KMS-11 (cell line): ENCODE results near the gene TUB.
A peak's percentile ranks its signal among the peaks of the same experiment; 100 is the strongest.

ENCODE experiments used
- H2AFZ ChIP-seq: fragments of 200-600 bp; sonication (generic); 2 replicates; pipeline ENCODE4 v1.6.1; 2016; ENCODE audit warnings: antibody characterized with exemption, mixed run types, low read depth
- H3K27ac ChIP-seq: fragments of 200-600 bp; sonication (generic); 2 replicates; pipeline ENCODE4 v1.6.1; 2016; ENCODE audit warnings: mild to moderate bottlenecking, mixed run types
- H3K27me3 ChIP-seq: fragments of 200-600 bp; sonication (generic); 2 replicates; pipeline ENCODE4 v1.6.1; 2017; ENCODE audit warnings: mild to moderate bottlenecking, low read depth, mixed run types, moderate library complexity; ENCODE audit not compliant: insufficient read depth
- H3K36me3 ChIP-seq: fragments of 200-600 bp; sonication (generic); 2 replicates; pipeline ENCODE4 v1.6.1; 2017; ENCODE audit warnings: mild to moderate bottlenecking, mixed run types; ENCODE audit not compliant: insufficient read depth
- H3K4me1 ChIP-seq: fragments of 200-600 bp; sonication (generic); 2 replicates; pipeline ENCODE4 v1.6.1; 2016; ENCODE audit warnings: mild to moderate bottlenecking, low read depth, mixed run types; ENCODE audit not compliant: poor library complexity, severe bottlenecking
- H3K4me2 ChIP-seq: fragments of 200-600 bp; sonication (generic); 2 replicates; pipeline ENCODE4 v1.7.0; 2016; ENCODE audit warnings: mild to moderate bottlenecking, mixed run types
- H3K4me3 ChIP-seq: fragments of 200-600 bp; sonication (generic); IDR thresholded peaks from 2 replicates; pipeline ENCODE4 v1.6.1; 2017; ENCODE audit warnings: low read depth, low read length, mixed read lengths; ENCODE audit not compliant: insufficient read depth
- H3K79me2 ChIP-seq: fragments of 200-600 bp; sonication (generic); 2 replicates; pipeline ENCODE4 v1.6.1; 2016; ENCODE audit warnings: low read depth, mixed run types; ENCODE audit not compliant: insufficient read depth
- H3K9ac ChIP-seq: fragments of 200-600 bp; sonication (generic); 2 replicates; pipeline ENCODE4 v1.6.1; 2016; ENCODE audit warnings: mild to moderate bottlenecking, mixed run types
- H4K20me1 ChIP-seq: fragments of 200-600 bp; sonication (generic); 2 replicates; pipeline ENCODE4 v1.6.1; 2016; ENCODE audit warnings: mild to moderate bottlenecking, mixed run types; ENCODE audit not compliant: insufficient read depth
- TF ChIP-seq, protein P1 (sequence below): fragments of 200-600 bp; sonication (generic); conservative IDR thresholded peaks from 2 replicates; pipeline ENCODE4 v1.6.1; 2017; ENCODE audit warnings: low read depth, mild to moderate bottlenecking, antibody characterized with exemption, low read length, moderate library complexity, mixed read lengths

The TUB gene

DNA sequence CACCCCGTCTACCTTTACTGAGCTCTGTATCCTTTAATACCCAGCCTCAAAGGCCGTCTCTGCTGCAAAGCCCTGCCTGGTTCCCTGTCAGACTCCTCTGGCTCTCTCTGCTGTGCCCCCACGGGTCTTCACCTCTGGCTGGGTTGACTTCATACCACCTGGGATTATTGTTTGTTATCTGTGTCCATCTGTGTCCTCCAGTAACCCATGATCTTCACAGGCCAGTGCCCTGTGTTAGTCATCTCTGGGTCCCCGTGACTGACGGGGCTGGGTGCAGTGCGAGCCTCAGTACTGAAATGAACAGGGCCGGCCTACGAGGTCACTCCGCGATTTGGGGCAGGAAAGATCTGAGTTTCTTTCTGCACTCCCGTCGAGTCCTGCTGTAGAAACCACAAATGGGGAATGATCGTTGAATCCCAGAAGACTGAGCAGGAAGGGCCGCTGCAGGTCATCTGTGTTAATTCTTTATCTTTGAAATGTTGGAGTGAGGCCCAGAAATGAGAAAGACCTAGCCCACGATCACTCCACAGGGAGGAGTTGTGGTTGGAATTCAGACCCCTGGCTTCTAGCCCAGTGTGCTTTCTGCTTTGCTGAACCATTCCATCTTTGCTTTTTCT is 12.3 kb upstream of the TUB start:
- Histone ChIP-seq H3K4me1 (no peaks in the 10 kb centered on the region), H3K4me2 (no peak overlapping the region)

GRCh38 chr11:8069771-8070170 is 11.2 kb upstream of the TUB start:
- H3K4me1 ChIP-seq, result no peaks in the 10 kb centered on the region
- no peak overlapping the region for H3K4me2 ChIP-seq
- no peak overlapping the region for H2AFZ ChIP-seq
- H4K20me1 ChIP-seq, result no peaks in the 10 kb centered on the region
- H3K27ac ChIP-seq, result no peak overlapping the region
- no peak overlapping the region for H3K4me3 ChIP-seq
- H3K27me3 ChIP-seq, result no peaks in the 10 kb centered on the region
- H3K79me2 ChIP-seq, result no peaks in the 10 kb centered on the region
- no peaks in the 10 kb centered on the region for H3K36me3 ChIP-seq
- no peak overlapping the region for H3K9ac ChIP-seq
- TF ChIP-seq, protein P1, sequence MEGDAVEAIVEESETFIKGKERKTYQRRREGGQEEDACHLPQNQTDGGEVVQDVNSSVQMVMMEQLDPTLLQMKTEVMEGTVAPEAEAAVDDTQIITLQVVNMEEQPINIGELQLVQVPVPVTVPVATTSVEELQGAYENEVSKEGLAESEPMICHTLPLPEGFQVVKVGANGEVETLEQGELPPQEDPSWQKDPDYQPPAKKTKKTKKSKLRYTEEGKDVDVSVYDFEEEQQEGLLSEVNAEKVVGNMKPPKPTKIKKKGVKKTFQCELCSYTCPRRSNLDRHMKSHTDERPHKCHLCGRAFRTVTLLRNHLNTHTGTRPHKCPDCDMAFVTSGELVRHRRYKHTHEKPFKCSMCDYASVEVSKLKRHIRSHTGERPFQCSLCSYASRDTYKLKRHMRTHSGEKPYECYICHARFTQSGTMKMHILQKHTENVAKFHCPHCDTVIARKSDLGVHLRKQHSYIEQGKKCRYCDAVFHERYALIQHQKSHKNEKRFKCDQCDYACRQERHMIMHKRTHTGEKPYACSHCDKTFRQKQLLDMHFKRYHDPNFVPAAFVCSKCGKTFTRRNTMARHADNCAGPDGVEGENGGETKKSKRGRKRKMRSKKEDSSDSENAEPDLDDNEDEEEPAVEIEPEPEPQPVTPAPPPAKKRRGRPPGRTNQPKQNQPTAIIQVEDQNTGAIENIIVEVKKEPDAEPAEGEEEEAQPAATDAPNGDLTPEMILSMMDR, result no peak

More for the DNA sequence above, 12.3 kb upstream of the TUB start:
- no peaks in the 10 kb centered on the region for H4K20me1 ChIP-seq
- no peak overlapping the region for H3K9ac ChIP-seq
- H3K27me3 ChIP-seq, result no peaks in the 10 kb centered on the region
- no peaks in the 10 kb centered on the region for H3K79me2 ChIP-seq
- no peaks in the 10 kb centered on the region for H3K36me3 ChIP-seq
- TF ChIP-seq, protein P1, result no peak
- no peak overlapping the region for H3K4me3 ChIP-seq
- H3K27ac ChIP-seq, result no peak overlapping the region
- no peak overlapping the region for H2AFZ ChIP-seq

- Histone ChIP-seq H3K36me3 (no peaks in the 10 kb centered on the region), H3K9ac (no peak overlapping the region), H3K4me3 (no peak overlapping the region), H3K79me2 (no peaks in the 10 kb centered on the region), H3K4me1 (no peaks in the 10 kb centered on the region), H3K4me2 (no peak overlapping the region), H3K27ac (no peak overlapping the region), H2AFZ (no peak overlapping the region), H4K20me1 (no peaks in the 10 kb centered on the region), H3K27me3 (no peaks in the 10 kb centered on the region)
- TF ChIP-seq, protein P1, result peak; percentile 52; the same call in 1 of the 2 replicates
These were observed 10.4 kb upstream of the TUB start for GRCh38 chr11:8070417-8071115.

DNA sequence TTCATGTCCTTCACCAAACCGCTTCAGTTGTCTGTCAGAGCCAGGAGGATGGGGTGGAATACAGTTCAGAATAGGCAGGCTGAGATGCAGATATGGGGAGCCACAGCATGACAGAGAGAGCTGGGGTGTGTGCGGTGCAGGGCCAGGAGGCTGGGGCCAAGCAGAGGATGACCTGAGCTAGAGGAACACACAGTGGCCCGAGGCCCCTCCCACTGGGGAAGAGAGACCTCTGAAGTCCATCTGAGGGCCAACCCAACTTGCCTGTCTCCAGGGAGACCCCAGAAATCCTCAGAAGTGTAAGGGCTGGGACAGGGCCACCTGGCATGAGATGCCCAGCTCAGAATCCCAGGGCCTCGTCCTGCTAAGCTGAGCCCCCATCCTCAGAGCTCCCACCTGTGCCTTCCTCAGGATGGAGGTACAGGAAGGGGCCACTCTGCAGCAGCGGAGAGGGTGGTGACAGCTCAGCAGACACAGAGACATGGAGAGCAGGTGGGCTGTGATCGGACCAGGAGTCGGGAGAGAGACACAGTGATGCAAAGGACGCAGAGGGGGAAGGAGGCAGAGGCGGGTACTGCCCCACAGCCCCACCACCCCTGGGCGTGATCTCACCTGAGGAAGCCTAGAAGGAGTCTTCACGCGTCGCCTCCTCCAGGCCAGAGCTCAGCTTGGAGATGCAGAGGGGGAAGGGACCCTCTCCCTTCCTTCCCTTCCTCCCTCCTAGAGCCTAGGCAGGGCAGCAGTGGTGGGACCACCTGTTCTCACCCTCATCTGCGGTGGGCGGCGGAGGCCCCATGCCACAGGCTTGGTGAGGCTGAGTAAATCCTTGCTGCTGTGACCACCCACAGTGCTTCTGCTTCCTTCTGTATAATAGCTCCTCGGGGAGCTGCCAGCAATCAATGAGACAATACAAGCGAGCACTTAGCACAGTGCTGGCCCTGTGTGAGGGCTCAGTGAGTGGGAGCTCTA is 9.1 kb upstream of the TUB start:
- Histone ChIP-seq H3K9ac (no peak overlapping the region), H3K4me2 (no peak overlapping the region), H3K4me3 (no peak overlapping the region), H3K4me1 (no peaks in the 10 kb centered on the region), H3K79me2 (no peaks in the 10 kb centered on the region), H3K27ac (no peak overlapping the region), H3K27me3 (no peaks in the 10 kb centered on the region), H3K36me3 (no peaks in the 10 kb centered on the region), H2AFZ (no peak overlapping the region), H4K20me1 (no peaks in the 10 kb centered on the region)
- TF ChIP-seq, protein P1, result no peak
